HG02623 (cell line): ENCODE results near the gene ING4.

Source experiments
- ATAC-seq: cut with Tn5 transposase; IDR thresholded peaks from one replicate; pipeline ENCODE4 v1.9.1; 2021; ENCODE audit warnings: moderate library complexity; ENCODE audit not compliant: unreplicated experiment

Gene ING4

GRCh38 chr12:6688543-6688998 is 25.7 kb upstream of the ING4 start:
- no peak for ATAC-seq

- ATAC-seq: no peak
These were observed 22.9 kb upstream of the ING4 start for GRCh38 chr12:6685814-6686213.

DNA sequence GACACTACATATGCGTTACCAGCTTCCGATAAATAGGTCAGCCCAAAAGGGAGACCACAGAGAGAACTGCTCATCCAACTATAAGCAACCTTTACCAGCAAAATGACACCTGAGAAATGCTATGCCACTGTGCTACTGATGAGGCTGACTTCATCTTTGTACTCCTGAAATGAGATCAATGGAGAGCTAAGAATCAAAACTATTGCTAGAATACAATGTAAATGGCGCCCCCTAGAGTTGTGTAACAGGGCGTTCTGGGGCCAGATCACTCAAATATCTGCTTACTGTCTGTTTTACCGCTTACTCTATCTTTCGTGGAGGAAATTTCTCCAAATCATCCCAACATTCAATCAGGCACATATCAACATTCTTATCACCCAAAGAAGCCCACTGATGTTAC is 21.7 kb upstream of the ING4 start:
- ATAC-seq: no peak

GRCh38 chr12:6676962-6677361 is 14.0 kb upstream of the ING4 start:
- ATAC-seq: no peak

DNA sequence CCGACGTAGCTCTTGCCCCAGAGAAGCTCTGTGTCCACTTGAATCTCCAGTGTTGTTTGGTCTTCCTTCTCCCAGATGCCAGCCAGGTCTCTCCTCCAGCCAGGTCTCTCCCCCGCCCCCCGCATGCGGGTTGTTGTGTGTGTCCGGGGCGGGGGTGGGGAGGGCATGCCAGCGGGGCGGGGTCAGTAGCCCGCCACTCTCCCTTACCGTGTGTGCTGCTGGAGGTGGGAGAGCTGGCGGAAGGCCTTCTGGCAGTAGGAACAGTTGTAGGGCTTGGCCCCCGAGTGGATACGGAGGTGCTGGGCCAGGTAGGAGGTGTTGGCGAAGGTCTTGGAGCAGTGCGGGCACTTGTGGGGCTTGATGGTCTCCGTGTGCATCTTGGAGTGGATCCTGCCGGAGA is 9.2 kb upstream of the ING4 start:
- no peak for ATAC-seq

DNA sequence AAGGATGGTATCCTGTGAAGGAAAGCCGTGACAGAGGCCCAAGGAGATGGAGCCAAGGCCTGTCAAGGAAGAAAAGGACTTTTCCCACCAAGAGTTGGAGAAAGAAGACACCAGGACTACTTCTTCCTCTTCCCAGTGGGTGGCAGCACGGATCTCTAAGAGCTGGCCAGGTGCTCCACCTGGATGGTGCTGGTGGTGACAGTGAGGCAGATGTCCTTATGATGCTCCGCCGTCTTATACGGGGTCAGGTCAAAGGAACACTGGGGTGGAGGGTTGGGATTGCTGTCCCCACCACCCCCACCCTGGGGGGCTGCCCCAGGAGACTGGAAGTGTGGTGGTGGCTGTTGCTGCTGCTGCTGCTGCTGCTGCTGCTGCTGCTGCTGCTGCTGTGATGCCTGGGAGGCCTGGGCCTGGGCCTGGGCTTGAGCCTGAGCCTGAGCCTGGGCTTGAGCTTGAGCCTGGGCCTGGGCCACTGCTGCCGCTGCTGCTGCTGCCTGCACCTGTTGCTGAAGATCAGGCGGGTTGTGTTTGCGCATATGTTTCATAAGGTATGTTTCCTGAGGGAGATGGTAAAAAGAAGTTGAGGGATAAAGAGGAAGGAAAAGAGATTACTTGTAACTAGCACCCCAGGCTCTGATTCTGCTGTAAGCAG is 4.8 kb upstream of the ING4 start:
- no peak for ATAC-seq

- no peak for ATAC-seq
These were observed 3.3 kb upstream of the ING4 start for GRCh38 chr12:6666211-6666610.

- ATAC-seq: no peak
These were observed 2.0 kb upstream of the ING4 start for GRCh38 chr12:6664902-6665301.

GRCh38 chr12:6662602-6662905 is 365 bp downstream of the ING4 start:
- no peak for ATAC-seq

GRCh38 chr12:6653987-6654386 is 8.9 kb downstream of the ING4 start:
- ATAC-seq: no peak

GRCh38 chr12:6653342-6653741 is 9.6 kb downstream of the ING4 start:
- no peak for ATAC-seq

- ATAC-seq: no peak
These were observed 10.5 kb downstream of the ING4 start for GRCh38 chr12:6652391-6652790.

GRCh38 chr12:6650832-6651231 is 12.1 kb downstream of the ING4 start:
- no peak for ATAC-seq

- no peak for ATAC-seq
These were observed 15.8 kb downstream of the ING4 start, which contains the start of gene ACRBP for GRCh38 chr12:6647083-6647604. ACRBP (minus strand) TSS chr12:6647432; CDS start chr12:6647366, 66 bp downstream.

GRCh38 chr12:6646276-6647082 is 16.4 kb downstream of the ING4 start:
- no peak for ATAC-seq

- no peak for ATAC-seq
These were observed 18.0 kb downstream of the ING4 start for GRCh38 chr12:6644903-6645302.

DNA sequence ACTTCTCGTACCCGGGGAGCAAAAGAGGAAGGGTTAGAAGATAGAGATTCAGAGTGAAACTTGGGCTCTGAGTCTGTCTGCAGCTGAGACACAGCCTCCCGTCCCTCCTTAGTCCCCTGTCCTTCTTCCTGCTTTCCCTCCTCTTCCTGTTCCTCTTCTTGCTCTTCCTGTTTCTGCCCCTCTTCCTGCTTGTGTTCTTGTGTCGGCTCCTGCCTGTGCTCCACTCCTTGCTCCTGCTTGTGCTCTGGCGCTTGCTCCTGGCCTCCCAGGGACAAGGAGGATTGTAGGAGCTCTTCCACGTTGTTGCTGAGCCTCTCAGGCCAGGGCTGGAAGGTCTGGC is 18.7 kb downstream of the ING4 start:
- no peak for ATAC-seq

DNA sequence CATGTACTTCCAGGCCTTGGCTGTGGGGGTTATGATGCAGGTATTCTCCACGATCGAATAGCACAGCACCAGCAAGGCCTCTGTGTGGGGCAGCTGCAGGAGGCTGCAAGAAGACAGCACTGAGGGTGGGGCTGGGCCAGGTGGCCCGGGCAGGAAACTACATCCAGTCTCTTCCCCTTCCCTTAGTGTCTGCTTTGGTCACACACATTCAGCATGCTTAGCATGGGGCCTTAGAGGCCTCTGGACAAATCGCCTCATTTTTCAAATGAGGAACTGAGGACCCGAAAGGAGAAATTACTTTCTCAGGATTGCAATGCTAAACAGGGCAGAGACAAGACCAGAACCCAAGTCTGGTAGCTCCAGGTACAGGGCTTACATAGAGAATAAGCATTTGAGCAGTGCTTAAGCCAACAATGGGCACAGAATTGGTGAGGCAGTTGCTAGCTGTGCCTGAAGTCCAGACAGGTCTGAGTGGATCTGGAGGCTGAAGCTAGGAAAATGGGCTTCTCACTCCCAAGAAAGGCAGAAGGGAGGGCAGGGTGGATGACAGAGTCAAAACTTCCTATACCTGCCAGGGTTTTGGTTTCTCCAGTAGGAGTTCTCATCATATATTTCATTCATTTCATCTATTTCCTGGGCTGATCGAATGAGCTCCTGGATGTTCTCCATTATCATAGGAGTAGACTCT is 19.2 kb downstream of the ING4 start:
- ATAC-seq: no peak

DNA sequence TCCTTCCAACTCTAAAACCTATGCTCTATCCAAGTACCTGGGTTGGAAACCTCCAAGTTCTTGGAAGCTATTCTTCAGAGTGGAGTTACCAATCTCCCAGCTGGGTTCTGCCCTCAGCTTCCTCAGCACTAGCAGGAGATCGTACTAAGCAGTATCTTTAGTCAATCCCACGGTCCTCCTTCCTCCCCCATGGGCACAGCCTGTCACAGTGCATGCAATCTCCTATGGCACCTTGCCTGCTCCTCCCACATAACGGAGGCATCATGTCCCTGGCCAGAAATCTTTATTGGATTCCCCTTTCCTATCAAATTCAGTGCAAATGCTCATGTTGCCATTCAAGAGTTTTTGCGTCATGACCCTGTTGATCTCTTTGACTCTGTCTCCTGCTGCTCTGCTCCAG is 21.8 kb downstream of the ING4 start:
- ATAC-seq: no peak

- ATAC-seq: no peak
These were observed 22.4 kb downstream of the ING4 start for GRCh38 chr12:6640497-6640896.

GRCh38 chr12:6639151-6639801 is 23.6 kb downstream of the ING4 start:
- ATAC-seq: no peak
